ENCODE results near the gene FGA. TPM values are rescaled to one million over a fixed set of nuclear protein-coding genes. Genes with fewer than 3 reads are reported as not detected.

Gene FGA
- polyA plus RNA-seq, 2 of the 4 experiments (the other 2 are of a cell fraction), result 10.2 to 130 TPM

GRCh38 chr4:154634058-154634457, 43.5 kb upstream of the FGA start:
- ChIA-PET POLR2A (no interaction called here), CTCF (interaction anchor here (1.1 to 1.8 kb wide), 2 partner anchors 8 to 83 kb away, joined by 3 to 5 read pairs; partner anchors contain the start of gene PLRG1)
- no peak overlapping the region for H3K27ac ChIP-seq
- FAIRE-seq, result no peak
- ATAC-seq, result no peak
- H3K4me1 ChIP-seq, result no peaks in the 10 kb centered on the region
- TF ChIP-seq HES2 (IDR thresholded peaks at IDR 0.05) (no peak), EHF (CRISPR knock-in tag; IDR thresholded peaks at IDR 0.05) (no peak), HOXA7 (CRISPR knock-in tag; IDR thresholded peaks at IDR 0.05) (no peak), MAZ (IDR thresholded peaks at IDR 0.05; ENCODE audit: borderline replicate concordance, low read depth, low read length) (no peak), ZNF302 (CRISPR knock-in tag; IDR thresholded peaks at IDR 0.05) (no peak), CBX2 (IDR thresholded peaks at IDR 0.05; ENCODE audit: borderline replicate concordance, low read depth) (no peak), JUNB (IDR thresholded peaks at IDR 0.05) (no peak), POLR2AphosphoS2 (conservative IDR thresholded peaks at IDR 0.05; ENCODE audit: low read length) (no peak), HOXB13 (CRISPR knock-in tag; IDR thresholded peaks at IDR 0.05; ENCODE audit: low read depth) (no peak)
- 8% methylated on average over 3 of the region's 3 CpGs for WGBS (ENCODE audit: missing lambda C conversion rate)
- no peak overlapping the region for H3K4me2 ChIP-seq
- H3K9me3 ChIP-seq, result no peaks in the 10 kb centered on the region
- no peak overlapping the region for H3K4me3 ChIP-seq
- DNase-seq (ENCODE audit: low read depth in 1 of 2, low spot score in 1 of 2), result no peak

GRCh38 chr4:154631828-154632227, 41.3 kb upstream of the FGA start:
- WGBS (ENCODE audit: missing lambda C conversion rate), result 28% methylated on average over 2 of the region's 2 CpGs
- ChIA-PET POLR2A (no interaction called here), CTCF (interaction anchor here (1.6 kb wide), 1 partner anchor 13 kb away, joined by 4 read pairs; no protein-coding TSS in a partner anchor)
- Histone ChIP-seq H3K9me3 (no peaks in the 10 kb centered on the region), H3K4me3 (no peak overlapping the region), H3K27ac (no peak overlapping the region), H3K4me1 (no peaks in the 10 kb centered on the region), H3K4me2 (no peak overlapping the region)
- TF ChIP-seq ZSCAN20 (CRISPR knock-in tag; IDR thresholded peaks at IDR 0.05) (no peak), CEBPB (IDR thresholded peaks at IDR 0.05) (no peak), FOSL2 (IDR thresholded peaks at IDR 0.05) (no peak), FOSL2 (CRISPR knock-in tag; IDR thresholded peaks at IDR 0.05) (no peak), EP300 (IDR thresholded peaks at IDR 0.05) (no peak), CTCF (IDR thresholded peaks at IDR 0.05) (no peak), EHF (CRISPR knock-in tag; IDR thresholded peaks at IDR 0.05) (no peak), TP53 (CRISPR knock-in tag; IDR thresholded peaks at IDR 0.05) (no peak), RCOR1 (IDR thresholded peaks at IDR 0.05; ENCODE audit: low read depth, low read length) (no peak), HDAC2 (IDR thresholded peaks at IDR 0.05) (no peak), HOXB13 (CRISPR knock-in tag; IDR thresholded peaks at IDR 0.05; ENCODE audit: low read depth) (no peak), RARB (CRISPR knock-in tag; IDR thresholded peaks at IDR 0.05) (no peak), FOXS1 (CRISPR knock-in tag; IDR thresholded peaks at IDR 0.05) (no peak), MAZ (IDR thresholded peaks at IDR 0.05; ENCODE audit: borderline replicate concordance, low read depth, low read length) (no peak), POLR2A (IDR thresholded peaks at IDR 0.05; ENCODE audit: low read length) (no peak), SMC3 (IDR thresholded peaks at IDR 0.05) (no peak), BHLHE40 (IDR thresholded peaks at IDR 0.05; ENCODE audit: low read depth, low read length) (no peak)
- no peak for DNase-seq (ENCODE audit: low read depth in 1 of 2, low spot score in 1 of 2)
- FAIRE-seq, result no peak
- no peak for ATAC-seq

GRCh38 chr4:154630324-154630723, 39.8 kb upstream of the FGA start:
- TF ChIP-seq CBX2 (IDR thresholded peaks at IDR 0.05; ENCODE audit: borderline replicate concordance, low read depth), result no peak
- TF ChIP-seq HEYL (CRISPR knock-in tag; IDR thresholded peaks at IDR 0.05), result no peak
- no peak for TF ChIP-seq RCOR1 (IDR thresholded peaks at IDR 0.05; ENCODE audit: low read depth, low read length)
- TF ChIP-seq JUNB (IDR thresholded peaks at IDR 0.05), result no peak
- no peak for TF ChIP-seq SMC3 (IDR thresholded peaks at IDR 0.05)
- no peak for TF ChIP-seq EHF (CRISPR knock-in tag; IDR thresholded peaks at IDR 0.05)
- TF ChIP-seq PHF8 (IDR thresholded peaks at IDR 0.05; ENCODE audit: borderline replicate concordance, low read depth), result no peak
- TF ChIP-seq KDM1A (IDR thresholded peaks at IDR 0.05; ENCODE audit: low read depth), result no peak
- TF ChIP-seq HOXB13 (CRISPR knock-in tag; IDR thresholded peaks at IDR 0.05; ENCODE audit: low read depth), result no peak
- TF ChIP-seq ATOH8 (CRISPR knock-in tag; IDR thresholded peaks at IDR 0.05; ENCODE audit: low read depth), result no peak
- TF ChIP-seq HOXA7 (CRISPR knock-in tag; IDR thresholded peaks at IDR 0.05), result no peak
- TF ChIP-seq POLR2A (IDR thresholded peaks at IDR 0.05; ENCODE audit: low read length), result no peak
- TF ChIP-seq CBX8 (IDR thresholded peaks at IDR 0.05), result no peak
- TF ChIP-seq MAX (IDR thresholded peaks at IDR 0.05), result no peak
- no peak for TF ChIP-seq TFCP2L1 (CRISPR knock-in tag; IDR thresholded peaks at IDR 0.05)
- no peak for TF ChIP-seq EHMT2 (IDR thresholded peaks at IDR 0.05; ENCODE audit: low read depth)
- no peak for TF ChIP-seq MAZ (IDR thresholded peaks at IDR 0.05; ENCODE audit: borderline replicate concordance, low read depth, low read length)
- Histone ChIP-seq H3K27ac (no peak overlapping the region), H3K4me1 (peaks cover 12% of the 10 kb centered on the region), H3K9me3 (no peaks in the 10 kb centered on the region), H3K4me3 (no peak overlapping the region), H3K4me2 (no peak overlapping the region)
- CTCF ChIA-PET, result interaction anchor here (1.5 kb wide), 1 partner anchor 71 kb away, joined by 4 read pairs; no protein-coding TSS in a partner anchor
- POLR2A ChIA-PET, result no interaction called here
- no peak for FAIRE-seq
- DNase-seq (ENCODE audit: low read depth in 1 of 2, low spot score in 1 of 2), result no peak
- ATAC-seq, result no peak
